Measurements from ENCODE around the gene TUBB2A.
"Not testable (repeated sequence)": the region's sequence is repeated elsewhere in the genome, so short reads cannot be mapped to it uniquely, and the experiment has no call there.

TUBB2A gene

GRCh38 chr6:3152689-3153088 is 4.7 kb downstream of the TUBB2A start:
- DNase-seq, result no peak

- peak in 1 of 14 donors; percentile 8 for DNase-seq
These were observed 5.7 kb downstream of the TUBB2A start for GRCh38 chr6:3151691-3152090.

- no peak for DNase-seq
These were observed 9.2 kb downstream of the TUBB2A start for GRCh38 chr6:3147914-3148757.

GRCh38 chr6:3144571-3144970 is 12.8 kb downstream of the TUBB2A start:
- no peak for DNase-seq

- DNase-seq, result no peak
These were observed 14.2 kb downstream of the TUBB2A start for GRCh38 chr6:3143158-3143557.

- DNase-seq, result no peak
These were observed 14.8 kb downstream of the TUBB2A start for GRCh38 chr6:3142536-3142935.

- no peak for DNase-seq
These were observed 17.1 kb downstream of the TUBB2A start for GRCh38 chr6:3140201-3140600.

- DNase-seq, result peak in 6 of 14 donors; percentile 19 to 75 (median 30)
These were observed 18.0 kb downstream of the TUBB2A start for GRCh38 chr6:3139090-3139903.

GRCh38 chr6:3138341-3138740 is 19.0 kb downstream of the TUBB2A start:
- no peak for DNase-seq

- not testable (repeated sequence) for DNase-seq
These were observed 19.5 kb downstream of the TUBB2A start for GRCh38 chr6:3137873-3138272.

- no peak for DNase-seq
These were observed 20.1 kb downstream of the TUBB2A start for GRCh38 chr6:3137057-3137777.

- no peak for DNase-seq
These were observed 20.9 kb downstream of the TUBB2A start for GRCh38 chr6:3136292-3137011.

- DNase-seq, result no peak
These were observed 21.6 kb downstream of the TUBB2A start for GRCh38 chr6:3135668-3136291.

- DNase-seq, result no peak
These were observed 23.8 kb downstream of the TUBB2A start for GRCh38 chr6:3133515-3133914.

- DNase-seq, result no peak
These were observed 25.6 kb downstream of the TUBB2A start for GRCh38 chr6:3131695-3132094.

GRCh38 chr6:3128356-3129108 is 28.8 kb downstream of the TUBB2A start:
- no peak for DNase-seq

- DNase-seq, result peak in 1 of 14 donors; percentile 1
These were observed 31.5 kb downstream of the TUBB2A start for GRCh38 chr6:3125815-3126214.

- DNase-seq, result no peak
These were observed 32.7 kb downstream of the TUBB2A start for GRCh38 chr6:3124667-3125066.

GRCh38 chr6:3122823-3123182 is 34.5 kb downstream of the TUBB2A start:
- DNase-seq, result no peak

- DNase-seq, result no peak
These were observed 36.6 kb downstream of the TUBB2A start for GRCh38 chr6:3120765-3121089.

- peak in 1 of 14 donors; percentile 68 for DNase-seq
These were observed 38.2 kb downstream of the TUBB2A start for GRCh38 chr6:3119040-3119723.

Data from C1 segment of cervical spinal cord (tissue), 14 donors.